ENCODE measurements around the gene SLC22A8. TPM values are rescaled to one million over a fixed set of nuclear protein-coding genes. Genes with fewer than 3 reads are reported as not detected.
"Not testable (repeated sequence)": the region's sequence is repeated elsewhere in the genome, so short reads cannot be mapped to it uniquely, and the experiment has no call there.

Gene SLC22A8
- total and polyA plus RNA-seq, 2 of the 4 experiments (the other 2 are of a cell fraction) = not detected

DNA sequence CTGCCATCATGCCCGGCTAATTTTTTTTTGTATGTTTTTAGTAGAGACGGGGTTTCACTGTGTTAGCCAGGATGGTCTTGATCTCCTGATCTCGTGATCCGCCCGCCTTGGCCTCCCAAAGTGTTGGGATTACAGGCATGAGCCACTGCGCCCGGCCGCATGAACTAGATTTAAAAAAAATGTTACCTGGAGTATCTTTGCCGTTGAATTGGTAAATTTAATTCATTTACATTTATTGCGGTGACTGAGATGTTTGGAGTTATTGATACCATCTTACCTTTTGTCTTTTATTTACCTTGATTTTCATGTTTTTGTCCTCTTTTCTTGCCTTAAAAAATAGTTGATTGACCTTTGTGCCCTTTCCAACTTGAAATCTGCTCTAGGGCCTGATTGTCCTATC, 70.1 kb downstream of the SLC22A8 start:
- H2AK9ac ChIP-seq (replicated peaks; ENCODE audit: low read depth, low read length, poor library complexity); intact Hi-C loops (cut with micrococcal nuclease); H2BK5ac ChIP-seq (ENCODE audit: low read depth, low read length, poor library complexity, severe bottlenecking); H3K36me3 ChIP-seq (ENCODE audit: control insufficient read depth, insufficient read depth, low read length); H2BK20ac ChIP-seq (ENCODE audit: low read depth, low read length); H4K20me1 ChIP-seq (ENCODE audit: insufficient read depth, low read length); H3K23ac ChIP-seq (ENCODE audit: low read depth, low read length); ATAC-seq (ENCODE audit: low read depth); H3K27me3 ChIP-seq (ENCODE audit: control insufficient read depth, insufficient read depth, low read length); H2AK5ac ChIP-seq (ENCODE audit: low read depth, low read length); dilution Hi-C loops (cut with HindIII; ENCODE audit: low sequenced_read_pairs, unreplicated experiment); H4K91ac ChIP-seq (ENCODE audit: insufficient read depth, low read depth, low read length); H3K9ac ChIP-seq (ENCODE audit: low read depth, low read length); H3K18ac ChIP-seq (ENCODE audit: low read depth, low read length); H4K8ac ChIP-seq (ENCODE audit: low read depth in 2 of 2, low read length in 2 of 2); in situ Hi-C loops (cut with MboI; ENCODE audit: low sequenced_read_pairs); H2BK15ac ChIP-seq (ENCODE audit: low read depth, low read length); H3K9me1 ChIP-seq (ENCODE audit: insufficient read depth, low read length); H4K5ac ChIP-seq (ENCODE audit: low read depth, low read length); H3K4ac ChIP-seq (ENCODE audit: low read depth, low read length); H3K14ac ChIP-seq (replicated peaks; ENCODE audit: low read depth, low read length); H3K4me3 ChIP-seq (ENCODE audit: insufficient read depth, low read depth, low read length); H3K9me3 ChIP-seq (ENCODE audit: control insufficient read depth, insufficient read depth, low read length); H3K4me1 ChIP-seq (ENCODE audit: control insufficient read depth, insufficient read depth, low read length); BruUV-seq (replicated peaks); H2AFZ ChIP-seq (replicated peaks; ENCODE audit: low read length, poor library complexity); H3K79me1 ChIP-seq (ENCODE audit: low read depth in 1 of 2, low read length in 2 of 2); DNase-seq; POLR2A ChIA-PET (ENCODE audit: unreplicated experiment); H3K56ac ChIP-seq (ENCODE audit: extremely low read depth, insufficient read depth, low read length); H2BK120ac ChIP-seq (ENCODE audit: low read depth, low read length); H3K27ac ChIP-seq (ENCODE audit: insufficient read depth, low read length); H3K4me2 ChIP-seq (ENCODE audit: low read depth, low read length): not testable (repeated sequence)
- CTCF ChIA-PET = interaction anchor here (0.6 to 0.7 kb wide), 2 partner anchors 18 to 194 kb away, joined by 3 to 4 read pairs; no protein-coding TSS in a partner anchor
- no CpG with 5 or more reads among the region's 10 CpGs for WGBS, 2 experiments (ENCODE audit: extremely low coverage in 2 of 2, insufficient read length in 1 of 2)

Other genes with a start within 250 kb of the SLC22A8 start
- 8.1 and 9.5 TPM in 2 replicates for gene TAF6L, start 244.4 kb downstream of the SLC22A8 start, total RNA-seq (2012; rRNA removed)
- 13.5 and 14.5 TPM in 2 replicates for gene TAF6L, start 244.4 kb downstream of the SLC22A8 start, polyA plus RNA-seq (2012; rRNA removed)
- 20.0 and 29.4 TPM in 2 replicates for gene TMEM179B, start 228.4 kb downstream of the SLC22A8 start, total RNA-seq (2012; rRNA removed)
- 67.1 and 71.5 TPM in 2 replicates for gene TMEM179B, start 228.4 kb downstream of the SLC22A8 start, polyA plus RNA-seq (2012; rRNA removed)
- gene TMEM223, start 223.8 kb downstream of the SLC22A8 start, total RNA-seq (2012; rRNA removed) = 9.7 and 14.2 TPM in 2 replicates
- gene TMEM223, start 223.8 kb downstream of the SLC22A8 start, polyA plus RNA-seq (2012; rRNA removed) = 15.7 and 18.0 TPM in 2 replicates
- 26.3 and 27.5 TPM in 2 replicates for gene NXF1, start 210.4 kb downstream of the SLC22A8 start, total RNA-seq (2012; rRNA removed)
- gene NXF1, start 210.4 kb downstream of the SLC22A8 start, polyA plus RNA-seq (2012; rRNA removed) = 90.4 and 97.4 TPM in 2 replicates
- 48.6 and 49.5 TPM in 2 replicates for gene STX5, start 183.8 kb downstream of the SLC22A8 start, total RNA-seq (2012; rRNA removed)
- gene STX5, start 183.8 kb downstream of the SLC22A8 start, polyA plus RNA-seq (2012; rRNA removed) = 43.1 and 43.5 TPM in 2 replicates
- not detected in 2 replicates for gene TEX54, start 183.0 kb downstream of the SLC22A8 start, total RNA-seq (2012; rRNA removed)
- gene TEX54, start 183.0 kb downstream of the SLC22A8 start, polyA plus RNA-seq (2012; rRNA removed) = not detected in 2 replicates
- 40.8 and 44.3 TPM in 2 replicates for gene WDR74, start 176.3 kb downstream of the SLC22A8 start, total RNA-seq (2012; rRNA removed)
- 38.4 and 41.9 TPM in 2 replicates for gene WDR74, start 176.3 kb downstream of the SLC22A8 start, polyA plus RNA-seq (2012; rRNA removed)
- 114 and 140 TPM in 2 replicates for gene SLC3A2, start 134.9 kb downstream of the SLC22A8 start, total RNA-seq (2012; rRNA removed)
- 239 TPM in 2 replicates for gene SLC3A2, start 134.9 kb downstream of the SLC22A8 start, polyA plus RNA-seq (2012; rRNA removed)
- gene CHRM1, start 94.5 kb downstream of the SLC22A8 start, total RNA-seq (2012; rRNA removed) = not detected in 2 replicates
- not detected in 2 replicates for gene CHRM1, start 94.5 kb downstream of the SLC22A8 start, polyA plus RNA-seq (2012; rRNA removed)
- not detected in 2 replicates for gene SLC22A6, start 30.9 kb downstream of the SLC22A8 start, total RNA-seq (2012; rRNA removed)
- not detected in 2 replicates for gene SLC22A6, start 30.9 kb downstream of the SLC22A8 start, polyA plus RNA-seq (2012; rRNA removed)
- gene SLC22A24, start 128.4 kb upstream of the SLC22A8 start, total RNA-seq (2012; rRNA removed) = not detected in 2 replicates
- gene SLC22A24, start 128.4 kb upstream of the SLC22A8 start, polyA plus RNA-seq (2012; rRNA removed) = not detected in 2 replicates
- not detected in 2 replicates for gene SLC22A25, start 227.8 kb upstream of the SLC22A8 start, total RNA-seq (2012; rRNA removed)
- gene SLC22A25, start 227.8 kb upstream of the SLC22A8 start, polyA plus RNA-seq (2012; rRNA removed) = not detected in 2 replicates

Data from IMR-90 (cell line).